SK-N-SH treated with all-trans-retinoic acid at 6 μM for 48 hours (cell line): ENCODE measurements around the gene ABHD8.

Experiments used
- ATAC-seq: fragments of 200-7000 bp; cut with Tn5 transposase; 3 replicates; pipeline ENCODE4 v1.9.1; 2020; ENCODE audit warnings: mild to moderate bottlenecking, moderate library complexity
- ARNTL ChIP-seq: fragments of 450-650 bp; formaldehyde crosslinking; IDR thresholded peaks from 2 replicates; pipeline ENCODE4 v1.5.0; 2020; ENCODE audit warnings: low read depth, mild to moderate bottlenecking, moderate library complexity, borderline replicate concordance
- BACH2 ChIP-seq: fragments of 250-450 bp; sonication (Bioruptor Pico); IDR thresholded peaks from 2 replicates; pipeline ENCODE4 v1.9.0; 2021; ENCODE audit warnings: mild to moderate bottlenecking, borderline replicate concordance
- CREB5 ChIP-seq: fragments of 250-450 bp; sonication (Bioruptor Pico); IDR thresholded peaks from 2 replicates; pipeline ENCODE4 v1.5.1; 2020; ENCODE audit warnings: low read depth, mild to moderate bottlenecking, moderate library complexity
- CSDC2 ChIP-seq: fragments of 250-450 bp; sonication (Bioruptor Pico); IDR thresholded peaks from 2 replicates; pipeline ENCODE4 v1.5.0; 2020; ENCODE audit warnings: mild to moderate bottlenecking, moderate library complexity
- CSRNP3 ChIP-seq: fragments of 250-450 bp; sonication (Bioruptor Pico); IDR thresholded peaks from 2 replicates; pipeline ENCODE4 v1.5.1; 2021; ENCODE audit warnings: mild to moderate bottlenecking, moderate library complexity
- ESRRG ChIP-seq: fragments of 250-450 bp; sonication (Bioruptor Pico); IDR thresholded peaks from 2 replicates; pipeline ENCODE4 v1.6.1; 2021; ENCODE audit warnings: mild to moderate bottlenecking
- GLIS3 ChIP-seq: fragments of 250-450 bp; sonication (Bioruptor Pico); IDR thresholded peaks from 2 replicates; pipeline ENCODE4 v1.5.0; 2020; ENCODE audit warnings: mild to moderate bottlenecking, moderate library complexity
- ISL1 ChIP-seq: fragments of 250-450 bp; sonication (Bioruptor Pico); IDR thresholded peaks from 2 replicates; pipeline ENCODE4 v2.1.2; 2022; ENCODE audit warnings: mild to moderate bottlenecking, moderate library complexity
- OSR1 ChIP-seq: fragments of 250-450 bp; sonication (Bioruptor Pico); IDR thresholded peaks from 2 replicates; pipeline ENCODE4 v1.8.0; 2022; ENCODE audit warnings: moderate library complexity, mild to moderate bottlenecking, inconsistent platforms
- PATZ1 ChIP-seq: fragments of 250-450 bp; sonication (Bioruptor Pico); IDR thresholded peaks from 2 replicates; pipeline ENCODE4 v1.8.0; 2020; ENCODE audit warnings: mild to moderate bottlenecking, moderate library complexity, borderline replicate concordance
- PPARA ChIP-seq: fragments of 250-450 bp; sonication (Bioruptor Pico); IDR thresholded peaks from 2 replicates; pipeline ENCODE4 v1.5.0; 2020; ENCODE audit warnings: mild to moderate bottlenecking, borderline replicate concordance
- RARB ChIP-seq: fragments of 250-450 bp; sonication (Bioruptor Pico); IDR thresholded peaks from 2 replicates; pipeline ENCODE4 v1.8.0; 2021; ENCODE audit warnings: mild to moderate bottlenecking, moderate library complexity
- SNAI2 ChIP-seq: fragments of 250-450 bp; sonication (Bioruptor Pico); IDR thresholded peaks from 2 replicates; pipeline ENCODE4 v1.5.0; 2020; ENCODE audit warnings: mild to moderate bottlenecking, moderate library complexity
- TCF4 ChIP-seq: fragments of 250-450 bp; sonication (Bioruptor Pico); IDR thresholded peaks from 2 replicates; pipeline ENCODE4 v1.8.0; 2021; ENCODE audit warnings: mild to moderate bottlenecking, moderate library complexity, borderline replicate concordance
- TOX ChIP-seq: fragments of 250-450 bp; sonication (Bioruptor Pico); IDR thresholded peaks from 2 replicates; pipeline ENCODE4 v1.8.0; 2021; ENCODE audit warnings: mild to moderate bottlenecking, moderate library complexity, borderline replicate concordance
- TSHZ2 ChIP-seq: fragments of 250-450 bp; sonication (Bioruptor Pico); IDR thresholded peaks from 2 replicates; pipeline ENCODE4 v1.5.0; 2020; ENCODE audit warnings: mild to moderate bottlenecking, moderate library complexity
- ZC3H10 ChIP-seq: fragments of 250-450 bp; sonication (Bioruptor Pico); IDR thresholded peaks from 2 replicates; pipeline ENCODE4 v1.5.1; 2021; ENCODE audit warnings: mild to moderate bottlenecking, moderate library complexity
- ZFP3 ChIP-seq: fragments of 250-450 bp; sonication (Bioruptor Pico); IDR thresholded peaks from 2 replicates; pipeline ENCODE4 v1.5.0; 2020; ENCODE audit warnings: mild to moderate bottlenecking, moderate library complexity
- ZFP30 ChIP-seq: fragments of 450-650 bp; formaldehyde crosslinking; IDR thresholded peaks from 2 replicates; pipeline ENCODE4 v1.5.0; 2022; ENCODE audit warnings: mild to moderate bottlenecking, moderate library complexity
- ZNF565 ChIP-seq: fragments of 450-650 bp; formaldehyde crosslinking; conservative IDR thresholded peaks from 2 replicates; pipeline ENCODE4 v1.5.0; 2020; ENCODE audit warnings: low read depth, mild to moderate bottlenecking, moderate library complexity
- ZNF70 ChIP-seq: fragments of 450-650 bp; formaldehyde crosslinking; IDR thresholded peaks from 2 replicates; pipeline ENCODE4 v1.5.0; 2020; ENCODE audit warnings: mild to moderate bottlenecking, moderate library complexity
- ZNF8 ChIP-seq: fragments of 450-650 bp; formaldehyde crosslinking; IDR thresholded peaks from 2 replicates; pipeline ENCODE4 v1.5.0; 2020; ENCODE audit warnings: mild to moderate bottlenecking, moderate library complexity

The ABHD8 gene

GRCh38 chr19:17324357-17325114 is 21.3 kb upstream of the ABHD8 start (continued):
- TF ChIP-seq TOX (CRISPR knock-in tag) (no peak), PPARA (CRISPR knock-in tag) (no peak), ISL1 (CRISPR knock-in tag) (no peak)

- TF ChIP-seq ARNTL (CRISPR knock-in tag): no peak
- TF ChIP-seq ZNF70 (CRISPR knock-in tag): no peak
- no peak for TF ChIP-seq RARB (CRISPR knock-in tag)
- TF ChIP-seq SNAI2 (CRISPR knock-in tag): no peak
- no peak for TF ChIP-seq BACH2 (CRISPR knock-in tag)
- TF ChIP-seq OSR1: no peak
- no peak for TF ChIP-seq ZNF8 (CRISPR knock-in tag)
- TF ChIP-seq, all 23 proteins: peak for 0
- no peak for ATAC-seq
These were observed 20.7 kb upstream of the ABHD8 start for GRCh38 chr19:17323964-17324332.

GRCh38 chr19:17323300-17323963 is 20.2 kb upstream of the ABHD8 start:
- no peak for TF ChIP-seq ZNF565
- TF ChIP-seq ZC3H10 (CRISPR knock-in tag): no peak
- no peak for TF ChIP-seq ISL1 (CRISPR knock-in tag)
- TF ChIP-seq TSHZ2 (CRISPR knock-in tag): no peak
- no peak for TF ChIP-seq ZFP30 (CRISPR knock-in tag)
- no peak for TF ChIP-seq ZFP3 (CRISPR knock-in tag)
- TF ChIP-seq PATZ1 (CRISPR knock-in tag): no peak
- no peak for TF ChIP-seq OSR1
- TF ChIP-seq GLIS3: no peak
- no peak for TF ChIP-seq CSDC2 (CRISPR knock-in tag)
- no peak for TF ChIP-seq CSRNP3 (CRISPR knock-in tag)
- no peak for TF ChIP-seq ARNTL (CRISPR knock-in tag)
- TF ChIP-seq ZNF8 (CRISPR knock-in tag): no peak
- no peak for TF ChIP-seq ESRRG
- TF ChIP-seq CREB5 (CRISPR knock-in tag): no peak
- TF ChIP-seq TCF4 (CRISPR knock-in tag): no peak
- no peak for TF ChIP-seq ZNF70 (CRISPR knock-in tag)
- ATAC-seq: no peak

GRCh38 chr19:17322854-17323253 is 19.6 kb upstream of the ABHD8 start:
- TF ChIP-seq ZNF70 (CRISPR knock-in tag): no peak
- TF ChIP-seq, all 23 proteins: peak for 0
- ATAC-seq: no peak; the same call in 2 of the 3 replicates
